Measurements from ENCODE around the gene PSME3IP1. TPM values are rescaled to one million over a fixed set of nuclear protein-coding genes. Genes with fewer than 3 reads are reported as not detected.
"Not testable (repeated sequence)": the region's sequence is repeated elsewhere in the genome, so short reads cannot be mapped to it uniquely, and the experiment has no call there.

Gene PSME3IP1
- total RNA-seq, 3 donors from 2014 or later, result 76.7 to 81.0 (median 80.1) TPM

DNA sequence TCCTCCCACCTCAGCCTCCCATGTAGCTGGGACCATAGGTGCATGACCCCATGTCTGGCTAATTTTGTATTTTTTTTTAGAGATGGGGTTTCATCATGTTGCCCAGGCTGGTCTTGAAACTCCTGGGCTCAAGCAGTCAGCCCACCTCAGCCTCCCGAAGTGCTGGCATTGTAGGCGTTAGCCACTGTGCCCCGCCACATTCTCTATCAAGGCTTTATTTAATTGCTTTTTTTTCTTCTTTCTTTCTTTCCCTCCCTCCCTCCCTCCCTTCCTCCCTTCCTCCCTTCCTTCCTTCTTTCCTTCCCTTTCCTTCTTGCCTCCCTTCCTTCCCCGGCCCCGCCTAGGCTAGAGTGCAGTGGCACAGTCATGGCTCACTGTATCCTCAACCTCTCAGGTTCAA lies 23.9 kb upstream of the PSME3IP1 start:
- peaks cover 47% of the 10 kb centered on the region for H3K36me3 Mint-ChIP-seq (ENCODE audit: insufficient read depth)
- H3K4me3 Mint-ChIP-seq, result no peak overlapping the region
- H3K4me1 Mint-ChIP-seq (ENCODE audit: low read depth), result peaks cover 1% of the 10 kb centered on the region
- ATAC-seq (no peak), DNase-seq (no peak)
- H3K9me3 Mint-ChIP-seq, result no peaks in the 10 kb centered on the region
- no peaks in the 10 kb centered on the region for H3K27me3 Mint-ChIP-seq (ENCODE audit: low read depth)

DNA sequence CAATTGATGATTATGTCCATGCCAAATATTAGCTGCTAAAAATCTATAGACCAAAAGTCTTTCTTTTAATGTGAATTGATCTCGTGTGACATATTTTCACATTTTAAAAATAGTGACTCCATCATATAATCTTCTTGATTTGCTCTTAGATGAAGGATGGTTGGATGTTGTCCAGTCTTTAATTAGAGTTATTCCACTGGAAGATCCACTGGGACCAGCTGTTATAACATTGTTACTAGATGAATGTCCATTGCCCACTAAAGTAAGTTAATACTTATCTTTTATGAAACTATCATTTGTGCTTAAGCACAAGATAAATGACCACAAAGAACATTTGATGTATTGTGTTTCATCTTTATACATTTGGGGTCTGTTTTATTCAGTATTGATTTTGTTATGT lies 23.1 kb upstream of the PSME3IP1 start:
- peaks cover 43% of the 10 kb centered on the region for H3K36me3 Mint-ChIP-seq (ENCODE audit: insufficient read depth)
- H3K4me3 Mint-ChIP-seq, result no peak overlapping the region
- peaks cover 1% of the 10 kb centered on the region for H3K4me1 Mint-ChIP-seq (ENCODE audit: low read depth)
- no peak for ATAC-seq
- H3K9me3 Mint-ChIP-seq, result no peaks in the 10 kb centered on the region
- H3K27me3 Mint-ChIP-seq (ENCODE audit: low read depth), result no peaks in the 10 kb centered on the region
- no peak for DNase-seq

DNA sequence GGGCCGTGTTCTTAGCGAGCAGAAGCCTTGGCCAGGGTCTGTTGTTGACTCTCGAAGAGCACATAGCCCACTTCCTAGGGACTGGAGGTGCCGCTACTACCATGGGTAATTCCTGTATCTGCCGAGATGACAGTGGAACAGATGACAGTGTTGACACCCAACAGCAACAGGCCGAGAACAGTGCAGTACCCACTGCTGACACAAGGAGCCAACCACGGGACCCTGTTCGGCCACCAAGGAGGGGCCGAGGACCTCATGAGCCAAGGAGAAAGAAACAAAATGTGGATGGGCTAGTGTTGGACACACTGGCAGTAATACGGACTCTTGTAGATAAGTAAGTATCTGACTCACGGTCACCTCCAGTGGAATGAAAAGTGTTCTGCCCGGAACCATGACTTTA lies 18.8 kb upstream of the PSME3IP1 start:
- ATAC-seq (no peak), DNase-seq (no peak)
- no peaks in the 10 kb centered on the region for H3K9me3 Mint-ChIP-seq
- H3K36me3 Mint-ChIP-seq (ENCODE audit: insufficient read depth), result peaks cover 29% of the 10 kb centered on the region
- peaks cover 4% of the 10 kb centered on the region for H3K4me1 Mint-ChIP-seq (ENCODE audit: low read depth)
- no peak overlapping the region for H3K4me3 Mint-ChIP-seq
- no peaks in the 10 kb centered on the region for H3K27me3 Mint-ChIP-seq (ENCODE audit: low read depth)

DNA sequence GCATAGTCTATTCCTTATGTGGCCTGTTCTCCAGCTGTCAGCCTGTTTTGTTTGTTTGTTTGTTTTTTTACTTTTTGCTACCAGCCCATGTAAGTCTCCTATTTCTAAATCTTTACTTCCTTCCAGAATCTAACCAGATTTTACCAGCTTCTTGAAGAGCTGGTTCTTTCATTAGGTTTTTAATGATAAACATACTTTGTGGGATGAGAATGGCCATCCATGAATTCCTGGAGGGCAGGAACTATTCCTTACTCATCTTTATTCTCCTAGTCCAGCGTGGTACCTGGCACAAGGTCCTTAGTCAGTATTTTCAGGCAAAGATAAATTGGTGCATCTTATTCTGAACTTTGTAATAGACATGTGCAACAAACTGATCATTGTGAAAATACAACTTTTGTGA lies 17.6 kb upstream of the PSME3IP1 start:
- Mint-ChIP-seq H3K36me3 (ENCODE audit: insufficient read depth) (peaks cover 24% of the 10 kb centered on the region), H3K4me3 (no peak overlapping the region), H3K4me1 (ENCODE audit: low read depth) (peaks cover 6% of the 10 kb centered on the region), H3K27me3 (ENCODE audit: low read depth) (no peaks in the 10 kb centered on the region), H3K9me3 (no peaks in the 10 kb centered on the region)
- DNase-seq (no peak), ATAC-seq (no peak)

DNA sequence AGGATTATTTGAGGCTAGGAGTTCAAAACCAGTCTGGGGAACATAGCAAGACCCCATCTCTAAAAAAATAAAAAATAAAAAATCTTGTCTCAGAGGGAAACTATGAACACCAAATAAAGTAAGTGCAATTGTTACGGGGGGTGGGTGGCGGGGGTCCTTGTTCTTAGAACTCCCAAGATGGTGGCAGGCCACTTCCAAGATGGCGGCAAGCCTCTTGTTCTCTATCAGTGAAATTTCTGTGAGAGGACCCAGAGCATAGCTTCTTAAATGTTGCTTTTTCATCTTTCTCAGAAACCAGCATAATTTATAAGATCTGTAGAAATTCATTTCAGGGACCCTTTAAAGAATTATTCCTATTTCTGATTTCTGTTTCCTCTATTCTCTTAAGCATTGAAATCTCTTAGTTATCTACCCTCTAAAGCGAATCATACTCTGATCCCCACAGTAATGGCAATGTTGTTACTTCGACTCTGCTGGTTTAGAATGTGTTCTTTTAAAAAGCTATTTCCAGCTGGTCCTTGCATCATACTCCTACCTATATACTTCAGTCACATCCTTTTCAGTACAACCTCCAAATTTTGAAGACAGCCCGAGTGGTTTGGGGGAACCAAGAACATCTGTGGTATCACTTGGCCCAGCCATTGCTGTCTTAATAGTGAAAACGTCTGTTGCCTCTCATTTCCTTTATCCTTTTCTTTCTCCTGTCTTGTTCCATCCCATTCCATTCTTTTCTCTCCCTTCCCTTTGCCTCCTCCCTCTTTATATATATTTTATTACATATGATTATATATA lies 16.5 kb upstream of the PSME3IP1 start:
- ATAC-seq, result no peak

DNA sequence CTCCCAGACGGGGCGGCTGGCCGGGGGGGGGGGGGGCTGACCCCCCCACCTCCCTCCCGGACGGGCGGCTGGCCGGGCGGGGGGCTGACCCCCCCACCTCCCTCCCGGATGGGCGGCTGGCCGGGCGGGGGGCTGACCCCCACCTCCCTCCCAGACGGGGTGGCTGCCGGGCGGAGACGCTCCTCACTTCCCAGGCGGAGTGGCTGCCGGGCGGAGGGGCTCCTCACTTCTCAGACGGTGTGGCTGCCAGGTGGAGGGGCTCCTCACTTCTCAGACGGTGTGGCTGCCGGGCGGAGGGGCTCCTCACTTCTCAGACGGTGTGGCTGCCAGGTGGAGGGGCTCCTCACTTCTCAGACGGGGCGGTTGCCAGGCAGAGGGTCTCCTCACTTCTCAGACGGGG lies 15.1 kb upstream of the PSME3IP1 start:
- not testable (repeated sequence) for ATAC-seq; H3K4me3 Mint-ChIP-seq; H3K4me1 Mint-ChIP-seq (ENCODE audit: low read depth); DNase-seq; H3K9me3 Mint-ChIP-seq; H3K27me3 Mint-ChIP-seq (ENCODE audit: low read depth)
- H3K36me3 Mint-ChIP-seq (ENCODE audit: insufficient read depth), result peaks cover 23% of the 10 kb centered on the region

More for the DNA sequence above, 16.5 kb upstream of the PSME3IP1 start:
- H3K9me3 Mint-ChIP-seq, result no peaks in the 10 kb centered on the region
- H3K4me1 Mint-ChIP-seq (ENCODE audit: low read depth), result peaks cover 5% of the 10 kb centered on the region
- peaks cover 19% of the 10 kb centered on the region for H3K36me3 Mint-ChIP-seq (ENCODE audit: insufficient read depth)
- no peaks in the 10 kb centered on the region for H3K27me3 Mint-ChIP-seq (ENCODE audit: low read depth)
- no peak overlapping the region for H3K4me3 Mint-ChIP-seq
- DNase-seq, result no peak

DNA sequence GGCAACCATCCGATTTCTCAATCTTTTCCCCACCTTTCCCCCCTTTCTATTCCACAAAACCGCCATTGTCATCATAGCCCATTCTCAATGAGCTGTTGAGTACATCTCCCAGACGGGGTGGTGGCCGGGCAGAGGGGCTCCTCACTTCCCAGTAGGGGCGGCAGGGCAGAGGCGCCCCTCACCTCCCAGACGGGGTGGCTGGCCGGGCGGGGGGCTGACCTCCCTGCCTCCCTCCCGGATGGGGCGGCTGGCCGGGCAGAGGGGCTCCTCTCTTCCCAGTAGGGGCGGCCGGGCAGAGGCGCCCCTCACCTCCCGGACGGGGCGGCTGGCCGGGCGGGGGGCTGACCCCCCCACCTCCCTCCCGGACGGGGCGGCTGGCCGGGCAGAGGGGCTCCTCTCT lies 14.5 kb upstream of the PSME3IP1 start:
- DNase-seq; H3K9me3 Mint-ChIP-seq; H3K27me3 Mint-ChIP-seq (ENCODE audit: low read depth); H3K4me1 Mint-ChIP-seq (ENCODE audit: low read depth); ATAC-seq; H3K4me3 Mint-ChIP-seq: not testable (repeated sequence)
- H3K36me3 Mint-ChIP-seq (ENCODE audit: insufficient read depth), result peaks cover 17% of the 10 kb centered on the region

DNA sequence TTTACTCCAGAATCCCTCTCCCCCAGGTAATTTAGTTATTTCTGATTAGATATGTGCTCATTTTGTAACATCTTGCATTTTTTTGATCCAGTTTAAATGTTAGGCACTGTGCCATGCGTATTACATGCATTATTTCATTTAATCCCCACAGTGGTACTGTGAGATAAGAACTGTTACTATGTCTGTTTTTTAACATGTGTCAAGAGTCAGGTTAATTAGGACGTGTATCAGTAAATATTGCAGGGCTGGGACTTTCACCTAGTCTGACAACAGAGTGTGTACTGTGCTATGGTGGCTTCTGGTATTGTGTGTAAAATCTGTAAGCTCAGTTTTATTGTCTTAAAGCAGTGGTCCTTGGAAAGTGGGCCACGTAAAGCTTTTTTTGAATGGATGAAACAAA lies 10.9 kb upstream of the PSME3IP1 start:
- no peak overlapping the region for H3K4me3 Mint-ChIP-seq
- H3K4me1 Mint-ChIP-seq (ENCODE audit: low read depth), result peaks cover 26% of the 10 kb centered on the region
- peaks cover 10% of the 10 kb centered on the region for H3K36me3 Mint-ChIP-seq (ENCODE audit: insufficient read depth)
- DNase-seq, result no peak
- H3K9me3 Mint-ChIP-seq, result no peaks in the 10 kb centered on the region
- H3K27me3 Mint-ChIP-seq (ENCODE audit: low read depth), result no peaks in the 10 kb centered on the region
- ATAC-seq, result no peak

DNA sequence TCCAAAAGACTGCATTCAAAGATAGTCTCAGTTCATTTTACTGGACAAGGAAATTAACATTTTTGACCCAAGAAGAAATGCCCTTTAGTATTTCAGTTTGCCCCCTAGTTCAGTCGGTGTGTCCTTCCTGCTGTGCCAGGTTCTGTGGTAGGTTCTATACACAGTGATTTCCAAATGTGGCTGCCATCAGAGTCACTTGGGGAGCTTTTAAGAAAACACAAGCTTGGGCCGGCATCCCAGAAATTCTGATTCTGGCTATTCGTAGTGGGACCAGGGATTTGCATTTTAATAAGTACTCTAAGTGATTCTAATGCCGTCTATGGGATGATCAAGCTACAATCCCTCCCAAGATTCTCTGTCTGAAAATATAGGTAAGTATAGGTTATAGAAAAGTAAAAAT lies 10.4 kb upstream of the PSME3IP1 start:
- ATAC-seq (no peak), DNase-seq (no peak)
- H3K4me3 Mint-ChIP-seq, result no peak overlapping the region
- peaks cover 10% of the 10 kb centered on the region for H3K36me3 Mint-ChIP-seq (ENCODE audit: insufficient read depth)
- H3K4me1 Mint-ChIP-seq (ENCODE audit: low read depth), result peaks cover 28% of the 10 kb centered on the region
- no peaks in the 10 kb centered on the region for H3K27me3 Mint-ChIP-seq (ENCODE audit: low read depth)
- no peaks in the 10 kb centered on the region for H3K9me3 Mint-ChIP-seq

DNA sequence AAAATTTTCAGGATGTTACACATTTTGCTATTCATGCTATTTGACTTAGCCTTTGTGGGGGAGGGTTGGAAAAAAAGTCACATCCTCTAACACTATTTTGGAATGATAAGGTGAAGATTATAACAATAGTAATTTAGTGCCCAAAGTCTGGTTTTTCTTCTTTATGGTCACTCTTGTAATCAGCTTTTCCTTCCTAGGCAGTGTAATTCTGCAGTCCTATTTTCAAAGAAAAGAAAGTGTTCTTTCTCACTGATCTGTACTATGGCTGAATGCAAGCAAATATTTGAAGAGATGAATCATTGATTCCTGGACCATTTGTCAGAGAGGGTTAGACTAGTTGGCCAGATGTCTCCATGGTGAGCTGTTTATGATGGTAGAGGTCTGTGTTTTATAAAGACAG lies 8.7 kb upstream of the PSME3IP1 start:
- peaks cover 12% of the 10 kb centered on the region for H3K36me3 Mint-ChIP-seq (ENCODE audit: insufficient read depth)

DNA sequence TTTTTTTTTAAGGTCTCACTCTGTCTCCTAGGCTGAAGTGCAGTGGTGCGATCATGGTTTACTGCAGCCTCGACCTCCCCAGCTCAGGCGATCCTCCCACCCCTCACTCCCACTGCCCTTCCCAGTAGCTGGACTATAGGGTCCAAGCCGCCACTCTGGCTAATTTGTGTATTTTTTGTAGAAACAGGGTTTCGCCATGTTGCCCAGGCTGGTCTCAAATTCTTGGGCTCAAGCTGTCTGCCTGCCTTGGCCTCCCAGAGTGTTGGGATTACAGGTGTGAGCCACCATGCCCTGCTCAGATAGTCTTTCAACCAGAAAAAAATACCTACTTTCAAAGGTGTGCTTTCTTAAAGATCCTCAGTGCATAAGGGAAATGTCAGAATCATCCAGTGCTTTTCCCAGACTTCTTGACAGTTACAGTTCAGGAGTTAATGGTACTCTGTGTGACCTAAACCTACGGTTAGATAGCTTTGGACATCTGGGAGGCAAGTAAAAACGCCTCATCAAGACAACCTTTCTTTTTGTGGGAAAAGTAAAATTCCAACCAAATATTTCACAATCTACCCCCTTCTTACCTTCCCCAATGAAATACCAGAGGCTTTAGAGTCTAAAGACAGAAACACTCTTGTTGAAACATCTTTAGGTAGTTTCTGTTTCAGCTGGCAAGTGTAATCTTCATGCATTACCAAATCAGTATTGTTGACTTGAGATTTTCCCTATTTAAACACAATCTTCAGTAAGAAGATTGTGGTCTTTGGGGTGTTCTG lies 7.1 kb upstream of the PSME3IP1 start:
- Mint-ChIP-seq H3K27me3 (ENCODE audit: low read depth) (no peaks in the 10 kb centered on the region), H3K4me3 (no peak overlapping the region), H3K9me3 (no peaks in the 10 kb centered on the region), H3K36me3 (ENCODE audit: insufficient read depth) (peaks cover 12% of the 10 kb centered on the region), H3K4me1 (ENCODE audit: low read depth) (peaks cover 42% of the 10 kb centered on the region)
- ATAC-seq (no peak), DNase-seq (no peak)

More for the DNA sequence above, 8.7 kb upstream of the PSME3IP1 start:
- H3K27me3 Mint-ChIP-seq (ENCODE audit: low read depth), result no peaks in the 10 kb centered on the region
- DNase-seq (no peak), ATAC-seq (no peak)
- peaks cover 35% of the 10 kb centered on the region for H3K4me1 Mint-ChIP-seq (ENCODE audit: low read depth)
- H3K4me3 Mint-ChIP-seq, result no peak overlapping the region
- no peaks in the 10 kb centered on the region for H3K9me3 Mint-ChIP-seq

DNA sequence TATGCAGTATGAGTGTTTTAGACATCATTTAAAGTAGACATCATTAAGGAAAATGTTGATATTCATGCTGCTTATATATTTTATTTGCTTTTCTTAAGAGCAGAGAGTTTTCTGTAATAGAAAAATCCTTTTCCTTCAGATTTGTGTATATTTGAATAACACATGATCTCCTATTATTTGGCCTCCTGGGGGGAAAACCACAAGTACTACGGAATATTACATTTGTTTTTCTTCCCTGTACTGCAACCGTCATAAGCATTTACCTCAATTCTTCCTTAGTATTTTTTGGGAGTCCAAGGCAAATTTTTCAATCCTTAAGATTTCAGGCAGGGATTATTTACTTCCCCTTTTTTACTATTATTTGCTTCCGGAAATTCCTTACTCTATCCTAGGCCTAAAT lies 6.3 kb upstream of the PSME3IP1 start:
- Mint-ChIP-seq H3K27me3 (ENCODE audit: low read depth) (no peaks in the 10 kb centered on the region), H3K4me1 (ENCODE audit: low read depth) (peaks cover 48% of the 10 kb centered on the region), H3K9me3 (no peaks in the 10 kb centered on the region), H3K36me3 (ENCODE audit: insufficient read depth) (peaks cover 12% of the 10 kb centered on the region), H3K4me3 (no peak overlapping the region)
- no peak for ATAC-seq
- no peak for DNase-seq

DNA sequence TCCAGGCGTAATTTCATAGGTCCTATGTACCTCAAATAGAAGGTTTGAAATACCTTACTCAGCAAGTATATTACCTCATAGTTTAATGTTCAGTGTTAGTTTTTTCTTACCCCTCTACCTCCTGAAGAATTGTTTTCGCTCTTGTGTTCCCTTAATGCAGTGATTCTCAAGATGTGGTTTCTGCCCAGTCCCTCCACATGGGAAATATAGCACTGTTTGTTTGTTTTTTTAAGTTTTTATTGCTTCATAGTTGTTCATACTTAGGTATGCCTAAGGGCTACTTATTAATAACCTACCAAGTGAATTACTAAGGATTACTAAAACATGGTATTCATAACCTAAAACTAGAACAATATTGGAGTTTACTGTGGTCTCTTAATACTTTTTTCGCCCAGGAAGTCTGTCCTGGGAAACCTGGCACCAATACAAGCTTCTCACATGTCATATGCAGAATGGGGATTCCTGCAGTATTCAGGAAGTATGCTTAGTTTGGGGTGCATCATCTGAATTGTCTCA lies 5.3 kb upstream of the PSME3IP1 start:
- Mint-ChIP-seq H3K27me3 (ENCODE audit: low read depth) (no peaks in the 10 kb centered on the region), H3K4me3 (no peak overlapping the region), H3K4me1 (ENCODE audit: low read depth) (peaks cover 44% of the 10 kb centered on the region), H3K9me3 (no peaks in the 10 kb centered on the region), H3K36me3 (ENCODE audit: insufficient read depth) (peaks cover 10% of the 10 kb centered on the region)
- no peak for ATAC-seq
- DNase-seq, result no peak

DNA sequence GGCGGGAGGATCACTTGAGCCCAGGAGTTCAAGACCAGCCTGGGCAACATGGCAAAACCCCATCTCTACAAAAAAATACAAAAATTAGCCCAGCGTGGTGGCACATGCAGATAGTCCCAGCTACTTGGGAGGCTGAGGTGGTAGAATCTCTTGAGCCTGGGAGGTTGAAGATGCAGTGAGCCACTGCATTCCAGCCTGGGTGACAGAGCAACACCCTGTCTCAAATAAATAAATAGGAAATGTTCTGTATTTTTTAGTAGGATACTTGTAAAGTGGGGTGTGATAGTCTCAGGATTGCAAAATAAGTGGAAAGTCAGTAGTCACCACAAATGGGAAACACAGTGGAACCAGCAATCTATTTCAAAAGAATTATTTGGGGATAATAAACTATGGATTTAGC lies 4.3 kb upstream of the PSME3IP1 start:
- peaks cover 46% of the 10 kb centered on the region for H3K4me1 Mint-ChIP-seq (ENCODE audit: low read depth)
- peaks cover 8% of the 10 kb centered on the region for H3K36me3 Mint-ChIP-seq (ENCODE audit: insufficient read depth)
- DNase-seq (no peak), ATAC-seq (no peak)
- H3K4me3 Mint-ChIP-seq, result no peak overlapping the region
- no peaks in the 10 kb centered on the region for H3K27me3 Mint-ChIP-seq (ENCODE audit: low read depth)
- H3K9me3 Mint-ChIP-seq, result no peaks in the 10 kb centered on the region

DNA sequence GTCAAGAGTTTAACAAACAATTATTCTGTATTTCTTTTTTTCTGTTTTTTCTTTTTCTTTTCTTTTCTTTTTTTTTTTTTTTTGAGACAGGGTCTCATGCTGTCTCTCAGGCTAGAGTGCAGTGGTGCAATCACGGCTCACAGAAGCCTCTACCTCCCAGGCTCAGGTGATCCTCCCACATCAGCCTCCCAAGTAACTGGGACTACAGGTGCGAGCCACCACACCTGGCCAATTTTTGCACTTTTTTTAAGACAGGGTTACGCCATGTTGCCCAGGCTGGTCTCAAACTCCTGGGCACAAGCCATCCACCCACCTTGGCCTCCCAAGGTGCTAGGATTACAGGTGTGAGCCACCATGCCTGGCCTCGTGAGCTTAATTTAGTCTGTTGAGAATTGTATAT lies 3.7 kb upstream of the PSME3IP1 start:
- H3K9me3 Mint-ChIP-seq; H3K4me3 Mint-ChIP-seq; ATAC-seq; DNase-seq; H3K27me3 Mint-ChIP-seq (ENCODE audit: low read depth); H3K36me3 Mint-ChIP-seq (ENCODE audit: insufficient read depth): not testable (repeated sequence)
- H3K4me1 Mint-ChIP-seq (ENCODE audit: low read depth), result peaks cover 50% of the 10 kb centered on the region

Measured in activated T-cell treated with anti-CD3 and anti-CD28 coated beads, Interleukin-2, amount 50 U/mL, for 4 hours (primary cell).